SKM-1 (cell line): Measurements from ENCODE around the gene MALAT1.

Source experiments
- DNase-seq: peaks from one replicate; lab custom pipeline; 2025; ENCODE audit not compliant: unreplicated experiment; lab: John Stamatoyannopoulos, UW

MALAT1 gene

GRCh38 chr11:65554842-65555430, 56.1 kb downstream of the MALAT1 start:
- DNase-seq: no peak

- DNase-seq: no peak
Measured at GRCh38 chr11:65555693-65556231, 56.9 kb downstream of the MALAT1 start.
